GM19238 (cell line): ENCODE measurements around the gene COL12A1.

Experiments used
- DNase-seq: peaks from one replicate; pipeline ENCODE4 v3.0.0; 2011; ENCODE audit warnings: low spot score; ENCODE audit not compliant: insufficient read length

Gene COL12A1

DNA sequence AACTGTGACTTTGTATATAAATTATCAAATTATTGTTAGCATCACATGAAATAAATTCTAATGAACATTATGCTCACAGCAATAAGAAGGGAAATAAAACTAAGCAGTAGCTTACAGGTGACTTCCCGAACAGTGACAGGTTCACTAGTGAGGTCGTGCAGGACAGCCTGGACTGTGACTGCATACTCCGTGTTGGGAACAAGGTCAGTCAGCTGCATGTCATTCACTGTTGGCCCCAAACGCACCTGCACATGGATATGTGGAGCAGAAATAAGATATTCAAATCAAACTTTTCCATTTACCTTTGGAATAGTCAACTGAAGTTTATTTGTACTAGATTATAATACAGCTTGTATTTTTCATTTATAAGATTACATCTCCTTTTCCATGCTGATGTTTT lies 60.6 kb downstream of the COL12A1 start:
- DNase-seq, result no peak

DNA sequence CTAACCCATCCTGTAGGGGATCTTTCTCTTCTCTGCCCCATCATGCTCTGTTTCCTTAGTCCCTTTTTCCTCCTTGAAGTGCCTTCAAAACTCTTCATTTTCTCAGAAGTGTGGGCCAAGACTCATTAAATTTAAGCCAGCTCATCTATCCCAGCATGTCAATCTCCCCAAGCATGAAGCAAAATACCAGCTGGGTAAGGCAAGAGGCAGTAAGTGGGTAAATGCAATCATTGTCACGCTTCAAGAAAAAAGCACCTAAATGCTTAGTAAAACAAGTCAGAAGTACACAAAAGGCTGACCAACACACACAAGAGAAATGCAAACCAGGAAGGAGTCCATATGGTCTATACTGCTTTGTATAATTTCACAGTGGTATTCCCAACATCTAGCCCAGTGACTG lies 61.5 kb downstream of the COL12A1 start:
- no peak for DNase-seq

DNA sequence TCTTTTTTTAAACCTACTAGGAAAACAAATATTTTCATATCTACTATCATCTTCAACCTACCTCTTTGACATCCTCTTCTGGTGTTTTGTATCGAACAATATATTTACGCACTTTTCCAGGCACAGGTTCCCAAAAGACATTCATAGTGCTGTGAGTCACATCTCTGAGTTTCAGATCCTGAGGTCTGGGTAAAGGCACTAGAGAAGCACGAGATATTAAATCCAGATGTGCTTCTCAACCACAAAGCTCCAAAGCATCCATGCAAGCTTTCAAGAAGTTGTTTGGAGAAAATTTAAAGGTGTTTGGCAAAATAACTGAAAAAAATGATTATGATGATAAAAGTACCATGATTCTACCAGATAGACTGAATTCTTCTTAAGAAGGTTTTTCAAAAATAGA lies 62.7 kb downstream of the COL12A1 start:
- no peak for DNase-seq

DNA sequence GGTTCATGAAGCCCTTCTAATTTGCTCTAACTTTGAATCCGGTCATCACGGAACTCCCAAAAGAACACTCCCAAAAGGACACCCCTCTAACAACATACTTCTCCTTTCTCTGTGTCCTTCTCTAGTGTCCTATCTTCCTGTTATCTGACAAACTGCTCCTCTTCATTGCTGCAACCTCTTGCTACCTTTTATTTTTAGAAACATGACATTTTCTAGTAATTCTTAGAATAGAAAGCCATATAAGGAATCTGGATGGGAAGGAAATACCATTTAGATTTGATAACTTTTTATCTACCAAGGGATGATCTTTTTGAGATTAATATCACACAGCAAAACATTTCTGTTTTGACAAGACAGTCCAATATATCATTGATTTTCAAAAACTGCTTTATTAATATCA lies 63.1 kb downstream of the COL12A1 start:
- no peak for DNase-seq

DNA sequence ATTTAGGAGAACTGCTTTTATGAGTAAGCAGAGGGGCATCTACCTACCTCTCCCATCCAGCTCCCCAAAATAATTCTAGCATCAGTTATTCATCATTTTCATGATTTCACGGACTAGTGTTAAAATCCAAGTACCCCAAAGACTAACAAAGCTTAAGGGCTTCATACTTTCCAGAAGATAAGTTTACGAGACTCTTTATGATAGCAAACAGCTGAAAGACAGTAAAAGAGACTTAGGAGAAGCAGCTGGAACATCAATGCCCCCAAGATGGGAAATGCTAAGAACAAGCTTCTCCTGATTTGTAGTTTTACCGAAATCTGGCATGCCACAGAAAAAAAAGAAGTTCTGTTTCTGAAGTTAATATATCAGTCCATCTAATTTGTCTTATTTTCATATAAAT lies 70.0 kb downstream of the COL12A1 start:
- DNase-seq, result no peak

DNA sequence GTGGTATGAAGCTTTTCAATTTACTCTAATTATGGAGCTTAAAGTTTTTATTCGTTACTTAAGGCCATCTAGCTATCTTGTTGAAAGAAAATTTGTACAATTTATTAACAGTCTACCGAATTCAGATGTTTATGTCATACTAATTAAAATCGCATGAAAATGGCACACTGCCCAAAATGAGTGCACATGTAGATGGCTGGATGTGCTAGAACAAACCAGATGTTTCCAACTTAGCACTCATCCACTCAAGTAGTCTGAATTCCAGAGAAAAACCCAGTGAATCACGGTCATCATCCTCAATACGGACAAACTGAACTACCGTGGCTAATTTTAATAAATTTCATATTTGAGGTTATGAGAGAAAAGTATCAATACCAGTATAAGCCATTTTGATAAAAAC lies 70.4 kb downstream of the COL12A1 start:
- no peak for DNase-seq

DNA sequence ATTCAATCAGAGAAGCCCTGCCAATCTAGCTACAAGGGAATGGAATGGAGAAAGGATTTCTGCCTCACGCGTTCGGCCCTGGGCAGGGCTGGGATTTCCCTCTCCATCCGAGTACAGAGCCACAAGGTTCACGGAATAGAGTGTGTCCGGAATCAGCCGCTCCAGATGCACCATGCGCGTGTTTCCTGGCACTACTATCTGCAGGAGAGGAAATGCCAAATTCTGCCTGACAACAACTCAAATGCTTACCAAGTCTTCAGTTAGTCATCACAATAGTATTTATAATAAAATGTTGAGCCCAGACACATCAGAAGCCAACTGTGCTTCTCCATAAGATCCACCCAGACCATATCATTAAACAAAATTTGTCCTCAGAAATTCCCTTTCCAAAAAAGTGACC lies 75.1 kb downstream of the COL12A1 start:
- DNase-seq, result no peak

DNA sequence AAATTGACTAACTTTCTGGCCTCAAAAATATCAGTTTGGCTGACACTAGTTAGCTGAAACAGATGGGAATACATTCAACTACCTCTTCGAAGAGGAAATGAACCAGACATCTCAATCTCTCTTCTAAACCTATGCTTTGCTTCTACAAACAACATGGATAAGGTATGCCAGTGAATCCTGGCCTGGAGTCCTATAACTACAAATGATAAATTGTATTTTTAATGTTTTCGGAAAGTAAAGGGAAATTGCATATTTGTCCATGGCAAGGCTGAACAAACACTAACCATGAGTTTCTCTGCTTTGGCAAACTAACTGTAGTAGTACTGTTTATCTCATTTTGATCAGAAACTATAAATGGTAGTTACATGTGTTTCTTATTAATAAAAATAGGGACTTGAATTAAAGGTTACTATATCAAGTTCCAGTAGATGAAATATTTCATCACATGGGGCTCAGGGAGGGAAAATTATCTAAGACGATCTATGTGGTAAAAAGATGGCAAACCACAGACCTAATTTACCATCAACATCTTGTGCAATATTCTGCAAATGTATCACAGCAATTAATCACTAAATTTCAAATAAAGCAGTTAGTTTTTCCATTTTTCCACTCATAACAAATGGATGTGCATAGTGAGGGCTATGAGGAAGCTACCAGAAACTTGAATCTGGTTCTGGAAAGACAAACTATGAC lies 76.8 kb downstream of the COL12A1 start:
- no peak for DNase-seq

DNA sequence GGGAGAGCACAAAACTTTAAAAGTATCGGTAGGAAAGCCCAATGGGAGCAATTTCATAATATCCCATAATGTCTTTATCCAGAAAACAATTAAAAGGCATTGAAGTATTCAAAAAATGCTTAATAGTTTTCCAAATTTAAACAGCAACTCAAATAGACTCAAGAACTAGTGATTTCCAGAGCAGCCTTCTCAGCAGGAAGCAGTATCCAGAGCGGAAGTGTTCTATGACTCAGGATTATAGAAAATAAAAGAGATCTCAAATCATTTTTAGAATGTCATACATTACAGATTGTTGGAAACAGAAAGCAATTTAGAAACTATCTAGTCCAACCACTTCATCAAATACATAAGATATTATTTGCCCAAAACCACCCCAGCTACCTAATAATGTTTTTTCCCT lies 79.3 kb downstream of the COL12A1 start:
- DNase-seq, result no peak

DNA sequence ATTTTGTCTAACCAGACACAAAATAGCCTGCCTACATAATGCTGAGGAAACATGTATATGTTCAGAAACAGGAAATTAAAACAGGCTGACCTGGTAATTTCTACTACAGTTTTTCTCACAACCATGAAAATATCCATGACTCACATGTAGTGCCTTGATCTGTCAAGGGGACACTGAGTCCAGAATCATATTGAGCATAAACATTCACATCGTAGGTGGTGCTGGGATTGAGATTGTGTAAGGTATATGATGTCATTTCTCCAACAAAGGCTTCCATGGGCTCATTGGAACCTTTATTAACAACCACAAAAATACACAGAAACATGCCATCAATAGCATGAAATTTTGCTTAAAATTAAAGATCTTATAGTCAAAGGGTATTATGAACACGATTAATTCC lies 80.9 kb downstream of the COL12A1 start:
- DNase-seq, result no peak

DNA sequence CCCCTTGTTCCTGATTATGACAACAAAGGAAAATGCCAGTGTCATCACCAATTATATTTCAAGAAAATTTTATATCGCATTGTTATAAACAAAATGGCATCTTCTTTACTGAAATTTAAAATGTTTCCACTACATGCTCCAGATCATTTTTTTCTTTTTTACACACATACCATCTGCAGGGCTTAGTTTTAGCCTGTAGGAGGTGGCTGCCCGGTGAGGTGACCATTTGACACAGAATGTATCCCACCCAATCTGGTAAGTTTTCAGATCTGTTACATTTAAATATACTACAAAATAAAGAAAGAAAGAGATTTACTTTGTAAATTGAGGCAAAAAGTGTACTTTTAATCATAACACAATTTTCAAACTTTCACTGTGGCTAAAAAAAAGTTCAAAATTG lies 81.8 kb downstream of the COL12A1 start:
- no peak for DNase-seq

DNA sequence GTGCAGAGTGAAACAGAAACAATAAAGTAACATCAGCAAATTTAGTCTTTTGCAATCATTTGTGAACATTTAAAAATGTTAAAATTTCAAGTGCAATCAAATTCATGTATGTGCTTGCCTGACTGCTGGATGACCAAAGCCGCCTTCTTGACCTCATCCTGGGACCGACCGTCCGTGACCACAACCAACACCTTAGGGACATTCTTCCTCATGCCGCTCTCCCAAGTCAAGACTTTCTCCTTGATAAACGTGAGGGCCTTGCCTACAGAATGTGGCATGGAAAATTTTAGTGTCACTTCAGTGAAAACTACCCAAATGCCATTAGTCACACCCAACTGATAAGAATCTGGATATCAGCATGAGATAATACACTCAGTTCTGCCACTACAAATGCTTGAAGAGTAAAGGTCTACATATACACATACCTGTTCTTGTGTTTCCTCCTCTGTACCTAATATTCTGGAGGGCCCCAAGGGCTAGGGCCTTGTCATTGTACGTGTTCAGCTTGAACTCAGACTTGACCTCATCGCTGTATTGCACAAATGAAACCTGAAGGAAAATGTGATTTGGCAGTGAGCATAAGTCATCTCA lies 86.8 kb downstream of the COL12A1 start:
- DNase-seq, result no peak

DNA sequence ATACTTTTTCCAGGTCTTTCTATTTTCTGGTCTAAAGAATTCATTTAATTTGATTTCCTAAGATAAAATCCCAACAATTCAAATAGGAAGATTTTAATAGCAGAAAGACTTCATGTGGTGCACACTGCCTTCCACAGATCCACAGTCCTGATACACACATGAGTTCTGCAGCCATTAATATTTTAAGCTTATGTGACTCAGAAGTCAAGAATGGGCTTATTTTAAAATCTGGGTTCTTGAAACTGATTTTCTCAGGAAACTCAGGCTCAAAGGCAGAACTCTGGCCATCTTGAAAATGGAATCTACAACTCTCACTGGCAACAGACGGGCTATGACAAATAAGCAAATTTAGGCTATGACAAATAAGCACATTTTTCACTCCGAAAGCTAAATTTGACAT lies 88.2 kb downstream of the COL12A1 start:
- DNase-seq, result no peak

DNA sequence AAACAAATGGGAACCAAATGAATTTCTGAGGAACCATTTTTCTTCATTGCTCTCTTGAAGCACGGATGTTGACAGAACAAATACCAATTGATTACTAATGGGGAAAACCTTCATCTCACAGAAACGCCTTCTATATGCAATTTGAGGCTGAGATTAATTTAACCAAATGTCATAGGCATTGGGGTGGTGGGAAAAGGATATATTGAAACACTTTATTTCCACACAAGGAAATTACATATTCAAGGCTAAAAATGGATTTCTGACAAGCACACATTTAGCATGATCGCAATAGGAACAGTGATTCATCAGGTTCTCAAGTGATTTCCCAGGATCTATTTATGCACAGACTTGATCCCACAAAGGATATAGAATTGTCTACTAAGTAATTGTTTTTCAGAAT lies 88.9 kb downstream of the COL12A1 start:
- DNase-seq, result no peak

DNA sequence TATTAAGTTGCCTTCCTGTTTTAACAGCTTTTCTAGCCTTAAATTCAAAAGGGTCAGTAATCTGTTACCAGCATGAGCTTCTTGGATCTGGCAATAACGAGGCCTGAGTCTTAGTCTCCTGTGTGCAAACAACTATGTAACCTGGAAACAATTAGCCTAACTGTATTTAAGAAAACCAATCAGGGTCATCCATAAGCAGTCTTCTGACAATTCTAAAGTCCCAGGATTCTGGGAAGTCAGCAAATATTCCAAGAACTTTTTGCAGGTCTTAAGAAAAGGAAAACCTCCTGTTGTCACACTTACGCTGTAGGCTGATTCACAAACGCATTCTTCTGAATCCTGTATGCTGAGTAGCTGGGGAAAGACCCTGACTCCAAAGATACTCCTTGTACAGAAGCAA lies 90.4 kb downstream of the COL12A1 start:
- no peak for DNase-seq

DNA sequence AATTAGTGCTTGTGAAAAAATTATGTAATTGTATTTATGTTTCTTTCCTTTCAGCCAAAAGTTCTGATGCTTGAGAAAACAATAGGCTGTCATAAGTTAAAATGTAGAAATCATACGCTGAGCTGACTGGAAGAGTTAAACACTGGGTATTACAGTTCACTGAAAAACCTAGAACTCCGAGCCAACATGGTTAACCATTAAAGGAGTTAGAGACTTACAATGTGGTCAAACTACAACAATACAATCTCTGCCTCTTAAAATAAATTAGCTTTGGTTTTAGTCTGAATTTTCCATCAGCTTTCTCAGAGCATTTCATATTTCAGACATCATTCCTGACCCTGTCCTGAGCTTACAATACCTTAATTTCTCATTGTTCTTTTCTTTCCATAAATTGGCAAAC lies 91.0 kb downstream of the COL12A1 start:
- no peak for DNase-seq

DNA sequence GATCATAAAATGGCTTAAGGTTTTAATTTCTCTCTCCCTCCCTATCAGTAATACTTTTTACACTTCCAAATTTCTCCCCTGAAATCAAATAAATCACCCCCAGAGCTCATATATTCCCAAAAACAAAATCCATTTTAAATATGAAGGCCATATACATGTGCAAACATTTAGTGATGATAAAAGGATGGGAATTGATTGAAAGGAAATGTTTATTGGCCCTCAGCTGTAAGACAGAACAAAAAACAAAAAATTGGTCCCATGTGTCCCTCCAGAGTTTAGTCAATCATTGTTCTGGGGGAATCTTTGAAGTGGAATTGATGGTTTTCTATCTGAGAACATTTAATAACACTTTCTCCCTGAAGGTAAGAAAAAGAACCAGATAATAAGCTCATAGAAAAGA lies 91.7 kb downstream of the COL12A1 start:
- no peak for DNase-seq

DNA sequence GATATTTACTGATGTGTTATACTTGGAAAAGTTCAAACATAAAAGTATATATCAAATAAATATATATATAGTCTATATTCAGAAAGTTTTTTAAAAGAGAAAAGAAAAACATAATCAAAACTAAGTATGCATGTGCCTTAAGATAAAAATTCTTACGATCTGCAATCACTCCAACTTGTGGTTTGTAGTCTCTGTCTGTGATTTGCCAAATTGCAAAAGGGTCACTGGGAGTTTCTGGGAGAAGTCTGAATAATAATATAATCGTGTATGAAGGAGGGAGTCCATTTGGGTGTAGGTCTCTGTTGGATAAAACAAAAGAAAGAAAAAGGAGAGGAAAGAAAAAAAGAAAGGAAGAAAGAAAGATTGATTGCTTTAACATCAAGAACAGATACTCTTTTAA lies 92.4 kb downstream of the COL12A1 start:
- DNase-seq, result no peak

DNA sequence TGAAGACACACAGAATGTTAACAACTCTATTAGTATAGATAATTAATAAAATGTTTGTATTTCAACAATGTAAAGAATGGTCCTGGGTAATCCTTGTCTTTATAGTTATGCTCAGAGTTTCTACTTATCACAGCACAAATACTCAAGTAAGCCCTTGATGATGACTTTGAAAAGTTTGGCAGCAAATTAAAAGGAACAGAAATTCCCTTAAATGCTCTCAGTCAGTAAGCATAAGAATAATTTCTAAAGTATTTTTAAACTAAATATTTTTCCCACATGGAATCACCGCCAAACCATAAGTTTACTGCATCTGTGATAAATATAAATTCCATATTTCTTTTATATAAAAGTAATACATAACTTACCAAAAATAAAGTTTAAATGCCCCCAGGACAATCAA lies 96.1 kb downstream of the COL12A1 start:
- DNase-seq, result no peak

DNA sequence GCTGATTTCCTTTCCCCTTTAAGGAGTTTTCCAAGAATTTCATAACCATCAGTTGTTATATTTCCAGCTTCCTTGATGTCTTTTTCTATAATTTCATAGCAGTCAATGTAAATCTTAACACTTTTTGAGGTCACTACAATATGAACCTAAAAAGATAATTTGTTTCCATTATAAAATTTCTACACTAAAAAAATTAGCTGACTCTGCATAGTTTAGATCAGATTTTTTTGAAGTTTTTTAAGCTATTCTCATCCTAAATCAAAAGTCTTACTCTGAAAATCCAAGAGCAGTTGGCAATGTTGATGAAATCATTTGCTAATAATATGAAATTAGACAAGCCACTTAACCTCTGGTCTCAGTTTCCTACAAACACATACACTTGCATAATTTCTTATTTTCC lies 96.8 kb downstream of the COL12A1 start:
- no peak for DNase-seq

DNA sequence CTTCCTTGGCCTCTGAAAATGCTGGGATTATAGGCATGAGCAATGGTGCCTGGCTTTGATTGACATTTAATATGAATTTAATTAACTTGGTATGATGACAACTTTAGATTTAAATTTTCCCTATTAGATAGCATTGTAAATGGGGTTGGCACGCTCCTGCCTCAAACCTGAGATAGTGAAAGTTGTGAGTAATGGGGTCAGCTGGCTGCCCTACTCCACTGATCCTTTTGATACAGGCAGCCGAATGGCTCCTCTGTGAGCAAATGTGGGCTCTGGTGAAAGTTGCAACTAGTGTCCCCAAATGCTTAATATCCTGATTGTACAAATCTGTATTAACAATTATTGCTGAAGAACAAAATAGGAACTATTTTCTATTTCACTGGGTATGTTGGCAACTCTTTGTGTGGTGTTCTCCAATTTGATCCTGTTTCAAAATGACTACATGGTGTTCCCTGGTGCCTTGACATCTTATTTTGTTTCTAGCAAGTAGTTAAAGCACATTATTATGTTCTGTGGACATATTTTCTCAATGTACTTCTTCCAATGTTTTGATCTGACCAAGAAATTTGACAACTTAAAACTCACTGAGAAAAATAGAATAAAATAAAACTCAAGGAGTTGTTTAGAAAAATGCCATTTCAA lies 97.4 kb downstream of the COL12A1 start:
- DNase-seq, result no peak

DNA sequence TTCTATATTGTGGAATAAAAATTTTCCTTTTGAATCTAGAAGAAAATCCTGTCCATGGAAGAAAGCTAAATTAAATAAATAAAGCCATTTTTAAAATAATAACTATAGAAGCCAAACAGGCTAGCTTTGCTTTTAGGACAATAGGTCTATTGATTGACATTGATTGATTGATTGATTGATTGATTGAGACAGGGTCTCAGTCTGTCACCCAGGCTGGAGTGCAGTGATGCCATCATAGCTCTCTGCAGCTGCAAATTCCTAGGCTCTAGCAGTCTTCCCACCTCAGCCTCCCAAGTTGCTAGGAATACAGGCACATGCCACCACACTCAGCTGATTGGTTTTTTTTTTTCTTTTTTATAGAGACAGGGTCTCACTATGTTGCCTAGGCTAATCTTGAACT lies 97.9 kb downstream of the COL12A1 start:
- no peak for DNase-seq

DNA sequence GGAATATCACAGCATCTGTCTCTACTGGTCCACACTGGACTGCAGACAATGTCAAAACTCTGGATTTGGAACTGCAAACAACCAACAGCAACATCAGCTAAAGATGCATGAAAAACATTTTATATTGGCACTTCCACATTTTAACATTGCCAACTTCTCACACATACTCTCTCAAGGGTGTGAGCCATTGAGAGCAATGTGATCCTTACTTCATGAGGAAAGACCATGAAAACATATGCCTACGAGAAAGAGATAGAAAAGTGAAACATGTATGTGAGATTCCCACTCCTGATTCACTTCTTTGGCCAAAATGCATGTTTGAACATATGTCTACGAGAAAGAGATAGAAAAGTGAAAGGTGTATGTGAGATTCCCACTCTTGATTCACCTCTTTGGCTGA lies 99.4 kb downstream of the COL12A1 start:
- DNase-seq, result no peak
